RWPE2 (cell line): Measurements from ENCODE around the gene DHX58.

Experiments used
- ATAC-seq: fragments of 200-7000 bp; cut with Tn5 transposase; 3 replicates; pipeline ENCODE4 v1.9.1; 2021; ENCODE audit warnings: low read depth
- DNase-seq: peaks from one replicate; pipeline ENCODE4 v3.0.0-alpha.2; 2020; ENCODE audit warnings: low spot score
- H3K27ac ChIP-seq: fragments of 450-650 bp; 2 replicates; pipeline ENCODE4 v1.5.1; 2017; ENCODE audit warnings: mild to moderate bottlenecking; ENCODE audit not compliant: poor library complexity, severe bottlenecking
- H3K27me3 ChIP-seq: fragments of 250-450 bp; sonication (Bioruptor Pico); 2 replicates; pipeline ENCODE4 v1.5.1; 2021; ENCODE audit warnings: mild to moderate bottlenecking, moderate library complexity; ENCODE audit not compliant: insufficient read depth, poor library complexity, severe bottlenecking
- H3K36me3 ChIP-seq: fragments of 250-450 bp; sonication (Bioruptor Pico); 2 replicates; pipeline ENCODE4 v1.5.1; 2020; ENCODE audit warnings: low read depth, mild to moderate bottlenecking, moderate library complexity
- H3K4me1 ChIP-seq: fragments of 250-450 bp; sonication (Bioruptor Pico); 2 replicates; pipeline ENCODE4 v1.5.1; 2021; ENCODE audit warnings: mild to moderate bottlenecking, moderate library complexity; ENCODE audit not compliant: insufficient read depth, poor library complexity, severe bottlenecking
- H3K4me3 ChIP-seq: fragments of 250-450 bp; sonication (Bioruptor Pico); 2 replicates; pipeline ENCODE4 v1.5.1; 2021; ENCODE audit warnings: mild to moderate bottlenecking, moderate library complexity; ENCODE audit not compliant: severe bottlenecking
- H3K9me3 ChIP-seq: fragments of 250-450 bp; sonication (Bioruptor Pico); 2 replicates; pipeline ENCODE4 v1.5.1; 2021; ENCODE audit warnings: mild to moderate bottlenecking, moderate library complexity; ENCODE audit not compliant: severe bottlenecking
- CTCF ChIP-seq: fragments of 450-650 bp; IDR thresholded peaks from one replicate; pipeline ENCODE4 v1.5.1; 2017; ENCODE audit warnings: mild to moderate bottlenecking, moderate library complexity; ENCODE audit not compliant: poor library complexity, severe bottlenecking

DHX58 gene

GRCh38 chr17:42055496-42055895, 57.0 kb downstream of the DHX58 start:
- H3K4me3 ChIP-seq: no peak overlapping the region
- H3K4me1 ChIP-seq: no peaks in the 10 kb centered on the region
- DNase-seq (no peak), ATAC-seq (no peak)
- no peak for TF ChIP-seq CTCF
- H3K9me3 ChIP-seq: no peaks in the 10 kb centered on the region
- H3K36me3 ChIP-seq: no peaks in the 10 kb centered on the region
- H3K27me3 ChIP-seq: no peaks in the 10 kb centered on the region
- no peak overlapping the region for H3K27ac ChIP-seq

GRCh38 chr17:42055027-42055426, 57.5 kb downstream of the DHX58 start:
- H3K36me3 ChIP-seq: no peaks in the 10 kb centered on the region
- no peak overlapping the region for H3K27ac ChIP-seq
- TF ChIP-seq CTCF: no peak
- no peaks in the 10 kb centered on the region for H3K9me3 ChIP-seq
- H3K27me3 ChIP-seq: no peaks in the 10 kb centered on the region
- DNase-seq (no peak), ATAC-seq (no peak)
- no peaks in the 10 kb centered on the region for H3K4me1 ChIP-seq
- no peak overlapping the region for H3K4me3 ChIP-seq

GRCh38 chr17:42053731-42054500, 58.6 kb downstream of the DHX58 start:
- no peaks in the 10 kb centered on the region for H3K36me3 ChIP-seq
- ATAC-seq: no peak
- no peak for TF ChIP-seq CTCF
- H3K27ac ChIP-seq: no peak overlapping the region
- DNase-seq: no peak
- H3K27me3 ChIP-seq: no peaks in the 10 kb centered on the region
- H3K4me1 ChIP-seq: no peaks in the 10 kb centered on the region
- no peaks in the 10 kb centered on the region for H3K9me3 ChIP-seq
- H3K4me3 ChIP-seq: no peak overlapping the region

GRCh38 chr17:42052346-42052877, 60.1 kb downstream of the DHX58 start:
- H3K4me3 ChIP-seq: no peak overlapping the region
- no peaks in the 10 kb centered on the region for H3K27me3 ChIP-seq
- DNase-seq: no peak
- no peak for TF ChIP-seq CTCF
- H3K4me1 ChIP-seq: no peaks in the 10 kb centered on the region
- H3K36me3 ChIP-seq: no peaks in the 10 kb centered on the region
- no peak for ATAC-seq
- no peaks in the 10 kb centered on the region for H3K9me3 ChIP-seq
- no peak overlapping the region for H3K27ac ChIP-seq

- H3K27me3 ChIP-seq: no peaks in the 10 kb centered on the region
- H3K27ac ChIP-seq: no peak overlapping the region
- TF ChIP-seq CTCF: no peak
- H3K9me3 ChIP-seq: no peaks in the 10 kb centered on the region
- no peaks in the 10 kb centered on the region for H3K36me3 ChIP-seq
- no peaks in the 10 kb centered on the region for H3K4me1 ChIP-seq
- DNase-seq: no peak
- no peak overlapping the region for H3K4me3 ChIP-seq
- no peak for ATAC-seq
Observed at GRCh38 chr17:42051645-42052044, 60.9 kb downstream of the DHX58 start.
